Measurements from ENCODE around the gene MTERF4.

The MTERF4 gene

GRCh38 chr2:241133436-241133820 lies 31.3 kb upstream of the MTERF4 start:
- no peak for FAIRE-seq

GRCh38 chr2:241132538-241133435 lies 30.7 kb upstream of the MTERF4 start:
- no peak for FAIRE-seq

GRCh38 chr2:241131531-241131930 lies 29.4 kb upstream of the MTERF4 start:
- FAIRE-seq, result no peak

GRCh38 chr2:241130316-241130715 lies 28.2 kb upstream of the MTERF4 start:
- no peak for FAIRE-seq

- FAIRE-seq, result no peak
Observed at GRCh38 chr2:241129086-241129871, 27.2 kb upstream of the MTERF4 start.

GRCh38 chr2:241128266-241128665 lies 26.2 kb upstream of the MTERF4 start:
- no peak for FAIRE-seq

GRCh38 chr2:241126771-241127202 lies 24.7 kb upstream of the MTERF4 start:
- FAIRE-seq, result no peak

- FAIRE-seq, result no peak
Observed at GRCh38 chr2:241126201-241126611, 24.1 kb upstream of the MTERF4 start.

GRCh38 chr2:241125626-241126025 lies 23.5 kb upstream of the MTERF4 start:
- no peak for FAIRE-seq

- FAIRE-seq, result no peak
Observed at GRCh38 chr2:241123816-241124536, 21.9 kb upstream of the MTERF4 start.

- no peak for FAIRE-seq
Observed at GRCh38 chr2:241122376-241123002, 20.4 kb upstream of the MTERF4 start.

- FAIRE-seq, result no peak
Observed at GRCh38 chr2:241121008-241121407, 18.9 kb upstream of the MTERF4 start.

GRCh38 chr2:241120440-241120839 lies 18.4 kb upstream of the MTERF4 start:
- FAIRE-seq, result no peak

GRCh38 chr2:241118737-241119505 lies 16.8 kb upstream of the MTERF4 start:
- no peak for FAIRE-seq

- no peak for FAIRE-seq
Observed at GRCh38 chr2:241116606-241117560, 14.8 kb upstream of the MTERF4 start.

- no peak for FAIRE-seq
Observed at GRCh38 chr2:241115361-241115760, 13.3 kb upstream of the MTERF4 start.

GRCh38 chr2:241114836-241115235 lies 12.7 kb upstream of the MTERF4 start:
- no peak for FAIRE-seq

GRCh38 chr2:241112592-241112991 lies 10.5 kb upstream of the MTERF4 start:
- no peak for FAIRE-seq

GRCh38 chr2:241112046-241112445 lies 10.0 kb upstream of the MTERF4 start:
- no peak for FAIRE-seq

- no peak for FAIRE-seq
Observed at GRCh38 chr2:241111440-241111805, 9.3 kb upstream of the MTERF4 start.

Measured in TTC549 (cell line).